Erythroblast (primary cell): ENCODE data around the gene IMMP2L.

ENCODE experiments used
- GATA1 ChIP-seq: IDR thresholded peaks from 2 replicates; pipeline ENCODE4 v1.6.1; 2011; ENCODE audit warnings: low read depth, mild to moderate bottlenecking, control low read depth, low read length, moderate library complexity
- POLR2A ChIP-seq: IDR thresholded peaks from 2 replicates; pipeline ENCODE4 v1.6.1; 2011; ENCODE audit warnings: mild to moderate bottlenecking, low read length

DNA sequence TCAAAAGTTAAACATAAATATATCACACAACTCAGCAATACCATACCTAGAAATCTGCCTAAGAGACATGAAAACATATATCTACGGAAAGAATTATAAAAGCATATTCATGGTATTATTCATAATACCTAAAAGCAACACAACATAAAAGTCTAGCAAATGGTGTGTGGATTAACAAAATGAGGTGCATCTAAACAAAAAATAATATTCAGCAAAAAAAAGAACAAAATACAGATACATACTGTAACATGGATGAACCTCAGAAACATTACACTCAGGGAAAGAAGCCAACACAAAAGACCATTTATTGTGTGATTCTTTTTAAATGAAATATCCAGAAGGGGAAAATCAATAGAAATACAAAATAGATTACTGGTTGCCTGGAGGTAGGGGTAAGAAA is 155.0 kb downstream of the IMMP2L start:
- no peak for TF ChIP-seq POLR2A
- no peak for TF ChIP-seq GATA1
